Liver (tissue), 9 donors: ENCODE measurements around the gene VTCN1. TPM values are rescaled to one million over a fixed set of nuclear protein-coding genes. Genes with fewer than 3 reads are reported as not detected.

Source experiments
- DNase-seq: peaks from one replicate; pipeline ENCODE4 v3.0.0-alpha.2; 2017; ENCODE audit warnings: low spot score
- H3K27ac ChIP-seq, 2 donors: one replicate each; pipeline ENCODE4 v1.7.0; 2013; ENCODE audit warnings: inconsistent platforms in 2 of 2, low read length in 2 of 2, control low read depth in 1 of 2, low read depth in 1 of 2, mild to moderate bottlenecking in 1 of 2
- H3K27me3 ChIP-seq, 4 donors: one replicate each; pipeline versions ENCODE4 v1.6.1 to v1.7.0; 2013; ENCODE audit warnings: low read length in 3 of 4, inconsistent platforms in 1 of 4, mild to moderate bottlenecking in 1 of 4, moderate library complexity in 1 of 4; ENCODE audit not compliant: control insufficient read depth in 4 of 4, insufficient read depth in 4 of 4
- H3K36me3 ChIP-seq, 4 donors: one replicate each; pipeline versions ENCODE4 v1.6.1 to v1.7.0; 2013; ENCODE audit warnings: low read length in 3 of 4, mild to moderate bottlenecking in 3 of 4, low read depth in 1 of 4, moderate library complexity in 1 of 4; ENCODE audit not compliant: control insufficient read depth in 4 of 4, insufficient read depth in 3 of 4
- H3K4me1 ChIP-seq, 4 donors: one replicate each; pipeline versions ENCODE4 v1.6.1 to v1.7.0; 2013; ENCODE audit warnings: low read length in 3 of 4, mild to moderate bottlenecking in 3 of 4, moderate library complexity in 1 of 4; ENCODE audit not compliant: control insufficient read depth in 4 of 4, insufficient read depth in 4 of 4
- H3K4me3 ChIP-seq, 3 donors: one replicate each; pipeline versions ENCODE4 v1.6.1 to v1.7.0; 2013; ENCODE audit warnings: low read length in 3 of 3, control low read depth in 1 of 3, low read depth in 1 of 3, mild to moderate bottlenecking in 1 of 3
- H3K9ac ChIP-seq, 2 donors: one replicate each; pipeline ENCODE4 v1.7.0; 2013; ENCODE audit warnings: low read length in 2 of 2, mild to moderate bottlenecking in 2 of 2, moderate library complexity in 2 of 2, control low read depth in 1 of 2, low read depth in 1 of 2
- H3K9me3 ChIP-seq, 4 donors: one replicate each; pipeline versions ENCODE4 v1.6.1 to v1.7.0; 2013; ENCODE audit warnings: low read length in 3 of 4; ENCODE audit not compliant: control insufficient read depth in 4 of 4
- ATF3 ChIP-seq: IDR thresholded peaks from 2 replicates; pipeline ENCODE4 v1.6.1; 2016; ENCODE audit warnings: antibody characterized with exemption
- CTCF ChIP-seq: fragments of 150-350 bp; IDR thresholded peaks from 2 replicates; pipeline ENCODE4 v1.5.1; 2017; ENCODE audit warnings: improper control_type of control experiment, low read depth, low read length; ENCODE audit not compliant: missing input control
- EGR1 ChIP-seq, 2 donors: IDR thresholded peaks; 2 replicates each; pipeline ENCODE4 v1.6.1; 2016 to 2018; ENCODE audit warnings: antibody characterized with exemption in 2 of 2, low read depth in 2 of 2
- FOXA1 ChIP-seq: IDR thresholded peaks from 2 replicates; pipeline ENCODE4 v1.6.1; 2016; ENCODE audit warnings: antibody characterized with exemption
- FOXA2 ChIP-seq: IDR thresholded peaks from 2 replicates; pipeline ENCODE4 v1.6.1; 2016; ENCODE audit warnings: antibody characterized with exemption
- GABPA ChIP-seq, 2 donors: IDR thresholded peaks in 1 of 2; conservative IDR thresholded peaks in 1 of 2; 2 replicates each; pipeline ENCODE4 v1.6.1; 2016; ENCODE audit warnings: antibody characterized with exemption in 2 of 2, mild to moderate bottlenecking in 1 of 2, moderate library complexity in 1 of 2
- HNF4A ChIP-seq, 2 donors: conservative IDR thresholded peaks; 2 replicates each; pipeline ENCODE4 v1.6.1; 2016; ENCODE audit warnings: antibody characterized with exemption in 2 of 2, mild to moderate bottlenecking in 2 of 2
- HNF4G ChIP-seq: IDR thresholded peaks from 2 replicates; pipeline ENCODE4 v1.6.1; 2016; ENCODE audit warnings: antibody characterized with exemption
- MAX ChIP-seq: IDR thresholded peaks from 2 replicates; pipeline ENCODE4 v1.6.1; 2016; ENCODE audit warnings: antibody characterized with exemption
- NR2F2 ChIP-seq: IDR thresholded peaks from 2 replicates; pipeline ENCODE4 v1.6.1; 2016; ENCODE audit warnings: antibody characterized with exemption
- RAD21 ChIP-seq, 2 donors: IDR thresholded peaks; 2 replicates each; pipeline ENCODE4 v1.6.1; 2016; ENCODE audit warnings: antibody characterized with exemption in 2 of 2, mild to moderate bottlenecking in 2 of 2
- REST ChIP-seq: IDR thresholded peaks from 2 replicates; pipeline ENCODE4 v1.6.1; 2016; ENCODE audit warnings: antibody characterized with exemption, mild to moderate bottlenecking
- RXRA ChIP-seq, 2 donors: IDR thresholded peaks; 2 replicates each; pipeline ENCODE4 v1.6.1; 2017 to 2018; ENCODE audit warnings: antibody characterized with exemption in 2 of 2, mild to moderate bottlenecking in 1 of 2
- SP1 ChIP-seq: IDR thresholded peaks from 2 replicates; pipeline ENCODE4 v1.6.1; 2018; ENCODE audit warnings: antibody characterized with exemption, mild to moderate bottlenecking
- TAF1 ChIP-seq: conservative IDR thresholded peaks from 2 replicates; pipeline ENCODE4 v1.6.1; 2016; ENCODE audit warnings: antibody characterized with exemption, mild to moderate bottlenecking
- YY1 ChIP-seq: IDR thresholded peaks from 2 replicates; pipeline ENCODE4 v1.6.1; 2016; ENCODE audit warnings: antibody characterized with exemption, mild to moderate bottlenecking
- ZBTB33 ChIP-seq: IDR thresholded peaks from 2 replicates; pipeline ENCODE4 v1.6.1; 2016; ENCODE audit warnings: antibody characterized with exemption
- WGBS: extraction: QIAGEN DNeasy Blood & Tissue Kit; methylation state at CpG from one replicate; pipeline ENCODE4 v1.1.7; 2013; 5-methylcytosine and 5-hydroxymethylcytosine counted together
- polyA plus RNA-seq, 2 donors: library from polyadenylated mRNA; stranded (reverse) in 1 of 2; unstranded in 1 of 2; fragments of 200-250 nt in 1 of 2; fragments of >200 nt in 1 of 2; fragmentation: Nextera tagmentation in 1 of 2; extraction: Ambion mirVana in 1 of 2; gene quantifications; one replicate each; pipeline versions ENCODE4 v1.2.1 to v1.2.3, GENCODE V29; 2013 to 2015
- total RNA-seq, 2 donors: library from RNA; depleted of rRNA; stranded (reverse); fragments of >200 nt; gene quantifications; one replicate each; pipeline ENCODE4 v1.2.3, GENCODE V29; 2014
- donor health status: healthy.
- donor health status: healthy.
- donor health status: healthy.
- donor health status: healthy.
- donor health status: healthy.

Gene VTCN1
- total and polyA plus RNA-seq, 4 donors, result 0.28 to 1.0 (median 0.45) TPM

- H3K36me3 ChIP-seq, result no peaks in the 10 kb centered on the region
- H3K27me3 ChIP-seq, result no peaks in the 10 kb centered on the region
- 73% methylated on average over 12 of the region's 12 CpGs for WGBS
- no peak overlapping the region for H3K27ac ChIP-seq
- no peak for TF ChIP-seq REST
- TF ChIP-seq ZBTB33, result no peak
- no peak for TF ChIP-seq TAF1
- no peak for TF ChIP-seq MAX
- no peak for TF ChIP-seq HNF4G
- TF ChIP-seq FOXA2, result no peak
- no peak for TF ChIP-seq GABPA (IDR thresholded peaks at IDR 0.05 in 1 of 2, conservative IDR thresholded peaks at IDR 0.05 in 1 of 2)
- no peak for TF ChIP-seq ATF3
- no peak for TF ChIP-seq NR2F2
- H3K9ac ChIP-seq, result no peak overlapping the region
- no peak overlapping the region for H3K4me3 ChIP-seq
- no peaks in the 10 kb centered on the region for H3K9me3 ChIP-seq
- H3K4me1 ChIP-seq, result peaks cover 5 to 30% (median 17%) of the 10 kb centered on the region in 4 donors
- no peak for DNase-seq
These were observed 92.6 kb downstream of the VTCN1 start for GRCh38 chr1:117118137-117118536.

- Histone ChIP-seq H3K4me3 (no peak overlapping the region), H3K27ac (no peak overlapping the region), H3K4me1 (peaks cover 5 to 30% (median 17%) of the 10 kb centered on the region in 4 donors), H3K36me3 (no peaks in the 10 kb centered on the region), H3K9ac (no peak overlapping the region), H3K27me3 (no peaks in the 10 kb centered on the region), H3K9me3 (no peaks in the 10 kb centered on the region)
- 52% methylated on average over 2 of the region's 2 CpGs for WGBS
- DNase-seq, result no peak
- peak; percentile 16 for TF ChIP-seq HNF4G
- peak; percentile 81 to 94 for TF ChIP-seq RXRA (IDR thresholded peaks at IDR 0.05)
- TF ChIP-seq YY1, result no peak
- no peak for TF ChIP-seq MAX
- no peak for TF ChIP-seq ATF3
- TF ChIP-seq ZBTB33, result no peak
- TF ChIP-seq REST, result peak; percentile 28
- peak; percentile 47 for TF ChIP-seq SP1
- TF ChIP-seq CTCF, result no peak
- no peak for TF ChIP-seq EGR1 (IDR thresholded peaks at IDR 0.05; ENCODE audit: low read depth in 2 of 2)
- peak; percentile 66 to 88 for TF ChIP-seq HNF4A (conservative IDR thresholded peaks at IDR 0.05)
- TF ChIP-seq FOXA1, result no peak
- no peak for TF ChIP-seq FOXA2
- TF ChIP-seq GABPA (IDR thresholded peaks at IDR 0.05 in 1 of 2, conservative IDR thresholded peaks at IDR 0.05 in 1 of 2), result no peak
- no peak for TF ChIP-seq RAD21 (IDR thresholded peaks at IDR 0.05)
These were observed 93.0 kb downstream of the VTCN1 start for GRCh38 chr1:117117697-117118096.
